ENCODE results near the gene IST1.

The IST1 gene

GRCh38 chr16:71965223-71965622, 69.9 kb downstream of the IST1 start:
- DNase-seq (ENCODE audit: low read depth in 3 of 3) = no peak

GRCh38 chr16:71966932-71967331, 71.6 kb downstream of the IST1 start:
- no peak for DNase-seq (ENCODE audit: low read depth in 3 of 3)

DNA sequence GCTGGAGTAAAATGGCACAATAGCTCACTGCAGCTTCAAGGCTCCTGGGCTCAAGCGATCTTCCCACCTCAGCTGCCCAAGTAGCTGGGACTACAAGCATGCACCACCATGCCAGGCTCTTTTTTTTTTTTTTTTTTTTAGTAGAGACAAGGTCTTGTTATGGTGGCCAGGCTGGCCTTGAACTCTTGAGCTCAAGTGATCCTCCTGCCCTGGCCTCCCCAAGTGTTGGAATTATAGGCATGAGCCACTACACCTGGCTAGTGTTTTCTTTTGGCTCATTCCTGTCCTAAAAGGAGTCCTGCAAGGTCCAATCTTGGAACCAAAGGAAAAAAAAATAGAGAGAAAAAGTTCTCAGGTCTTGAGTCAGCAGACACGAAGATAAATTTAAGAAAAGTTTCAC, 74.0 kb downstream of the IST1 start:
- no peak for DNase-seq (ENCODE audit: low read depth in 3 of 3)

DNA sequence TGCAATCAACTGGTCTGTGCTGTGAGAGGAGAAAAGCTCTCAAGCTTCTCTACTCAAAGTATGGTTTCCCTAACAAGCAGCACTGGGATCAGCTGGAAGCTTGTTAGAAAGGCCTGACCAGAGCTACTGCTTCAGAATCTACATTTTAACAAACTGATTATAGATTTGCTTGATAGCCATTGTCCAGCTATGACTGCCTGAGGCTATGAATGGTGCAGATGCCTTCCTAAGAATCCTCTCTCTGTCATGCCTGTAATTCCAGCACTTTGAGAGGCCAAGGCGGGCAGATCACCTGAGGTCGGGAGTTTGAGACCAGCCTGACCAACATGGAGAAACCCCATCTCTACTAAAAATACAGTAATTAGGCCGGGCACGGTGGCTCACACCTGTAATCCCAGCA, 76.2 kb downstream of the IST1 start:
- no peak for DNase-seq (ENCODE audit: low read depth in 3 of 3)

GRCh38 chr16:71972356-71972755, 77.0 kb downstream of the IST1 start:
- DNase-seq (ENCODE audit: low read depth in 3 of 3) = no peak

DNA sequence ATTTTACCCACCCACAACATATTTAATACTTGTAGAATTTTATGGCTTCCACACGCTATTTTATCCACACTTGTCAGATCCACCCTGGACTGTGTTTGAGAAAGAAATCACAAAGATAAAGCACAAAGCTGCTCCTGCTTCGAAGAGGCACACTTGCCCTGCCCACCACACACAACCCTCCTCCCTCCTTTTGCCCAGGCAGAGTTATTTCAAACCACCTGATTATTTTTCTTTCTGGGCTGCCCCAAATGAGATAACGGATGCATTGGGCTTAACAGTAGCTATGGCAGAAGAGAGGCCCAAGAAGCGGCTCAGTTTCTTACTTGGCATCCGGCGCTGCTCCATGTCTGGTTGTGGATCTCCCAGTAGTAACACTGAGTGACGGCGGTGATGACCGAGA, 77.7 kb downstream of the IST1 start:
- DNase-seq (ENCODE audit: low read depth in 3 of 3) = no peak

- DNase-seq (ENCODE audit: low read depth in 3 of 3) = no peak
Observed at GRCh38 chr16:71974068-71974818, 78.9 kb downstream of the IST1 start.
